ENCODE results near the gene ISL2. TPM values are rescaled to one million over a fixed set of nuclear protein-coding genes. Genes with fewer than 3 reads are reported as not detected.

The ISL2 gene
- total and polyA plus RNA-seq, 2 of the 13 experiments (the other 11 are each of a cell fraction or from before 2014, with no cell fraction given), result 4.3 to 5.1 TPM

DNA sequence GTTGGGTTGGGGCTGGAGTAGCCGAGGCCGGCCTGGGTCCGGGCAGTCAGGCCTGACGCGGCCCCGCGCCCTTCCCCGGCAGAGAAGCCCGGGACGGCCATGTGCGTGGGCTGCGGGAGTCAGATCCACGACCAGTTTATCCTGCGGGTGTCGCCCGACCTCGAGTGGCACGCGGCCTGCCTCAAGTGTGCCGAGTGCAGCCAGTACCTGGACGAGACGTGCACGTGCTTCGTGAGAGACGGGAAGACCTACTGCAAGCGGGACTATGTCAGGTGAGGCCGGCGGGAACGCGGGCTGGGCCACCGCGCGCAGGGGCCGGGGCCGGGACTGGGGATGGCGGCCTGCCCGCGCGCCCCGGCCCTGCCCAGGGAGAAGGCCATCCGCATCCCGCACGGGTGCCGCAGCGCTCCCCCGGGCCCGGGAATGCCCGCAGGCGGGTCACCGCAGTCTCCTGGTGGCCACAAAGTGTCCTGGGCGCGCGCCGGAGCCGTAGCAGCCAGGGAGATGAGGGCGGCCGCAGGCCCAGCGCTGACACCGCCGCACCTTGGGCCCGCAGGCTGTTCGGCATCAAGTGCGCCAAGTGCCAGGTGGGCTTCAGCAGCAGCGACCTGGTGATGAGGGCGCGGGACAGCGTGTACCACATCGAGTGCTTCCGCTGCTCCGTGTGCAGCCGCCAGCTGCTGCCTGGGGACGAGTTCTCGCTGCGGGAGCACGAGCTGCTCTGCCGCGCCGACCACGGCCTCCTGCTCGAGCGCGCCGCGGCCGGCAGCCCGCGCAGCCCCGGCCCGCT, 1.3 kb downstream of the ISL2 start (continued):
- TF ChIP-seq, protein P1, sequence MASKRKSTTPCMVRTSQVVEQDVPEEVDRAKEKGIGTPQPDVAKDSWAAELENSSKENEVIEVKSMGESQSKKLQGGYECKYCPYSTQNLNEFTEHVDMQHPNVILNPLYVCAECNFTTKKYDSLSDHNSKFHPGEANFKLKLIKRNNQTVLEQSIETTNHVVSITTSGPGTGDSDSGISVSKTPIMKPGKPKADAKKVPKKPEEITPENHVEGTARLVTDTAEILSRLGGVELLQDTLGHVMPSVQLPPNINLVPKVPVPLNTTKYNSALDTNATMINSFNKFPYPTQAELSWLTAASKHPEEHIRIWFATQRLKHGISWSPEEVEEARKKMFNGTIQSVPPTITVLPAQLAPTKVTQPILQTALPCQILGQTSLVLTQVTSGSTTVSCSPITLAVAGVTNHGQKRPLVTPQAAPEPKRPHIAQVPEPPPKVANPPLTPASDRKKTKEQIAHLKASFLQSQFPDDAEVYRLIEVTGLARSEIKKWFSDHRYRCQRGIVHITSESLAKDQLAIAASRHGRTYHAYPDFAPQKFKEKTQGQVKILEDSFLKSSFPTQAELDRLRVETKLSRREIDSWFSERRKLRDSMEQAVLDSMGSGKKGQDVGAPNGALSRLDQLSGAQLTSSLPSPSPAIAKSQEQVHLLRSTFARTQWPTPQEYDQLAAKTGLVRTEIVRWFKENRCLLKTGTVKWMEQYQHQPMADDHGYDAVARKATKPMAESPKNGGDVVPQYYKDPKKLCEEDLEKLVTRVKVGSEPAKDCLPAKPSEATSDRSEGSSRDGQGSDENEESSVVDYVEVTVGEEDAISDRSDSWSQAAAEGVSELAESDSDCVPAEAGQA (IDR thresholded peaks at IDR 0.05; ENCODE audit: low read depth), result no peak
- TF ChIP-seq, protein P1 (CRISPR knock-in tag; IDR thresholded peaks at IDR 0.05; ENCODE audit: borderline replicate concordance), result 0 out of 2 replicates have a peak, but pooled peaks have one; percentile 84
- TF ChIP-seq PHF8 (CRISPR knock-in tag; IDR thresholded peaks at IDR 0.05) (peak; percentile 77), SCMH1 (CRISPR knock-in tag; IDR thresholded peaks at IDR 0.05; ENCODE audit: borderline replicate concordance) (no peak), MAF1 (CRISPR knock-in tag; IDR thresholded peaks at IDR 0.05; ENCODE audit: borderline replicate concordance) (no peak; the same call in 1 of the 2 replicates), PITX1 (CRISPR knock-in tag; IDR thresholded peaks at IDR 0.05) (peak; percentile 34; the same call in 1 of the 2 replicates), JUNB (CRISPR knock-in tag; IDR thresholded peaks at IDR 0.05; ENCODE audit: borderline replicate concordance) (peak; percentile 59; the same call in 1 of the 2 replicates), SP2 (CRISPR knock-in tag; IDR thresholded peaks at IDR 0.05) (peak; percentile 29), ZFP36L1 (CRISPR knock-in tag; IDR thresholded peaks at IDR 0.05) (no peak), ZNF234 (CRISPR knock-in tag; conservative IDR thresholded peaks at IDR 0.05) (0 out of 2 replicates have a peak, but pooled peaks have one; percentile 6), HDAC2 (CRISPR knock-in tag; IDR thresholded peaks at IDR 0.05) (no peak), ZNF263 (CRISPR knock-in tag; IDR thresholded peaks at IDR 0.05) (peak; percentile 68; the same call in 1 of the 2 replicates), ZBTB21 (CRISPR knock-in tag; IDR thresholded peaks at IDR 0.05) (no peak)
- TF ChIP-seq, protein P2, sequence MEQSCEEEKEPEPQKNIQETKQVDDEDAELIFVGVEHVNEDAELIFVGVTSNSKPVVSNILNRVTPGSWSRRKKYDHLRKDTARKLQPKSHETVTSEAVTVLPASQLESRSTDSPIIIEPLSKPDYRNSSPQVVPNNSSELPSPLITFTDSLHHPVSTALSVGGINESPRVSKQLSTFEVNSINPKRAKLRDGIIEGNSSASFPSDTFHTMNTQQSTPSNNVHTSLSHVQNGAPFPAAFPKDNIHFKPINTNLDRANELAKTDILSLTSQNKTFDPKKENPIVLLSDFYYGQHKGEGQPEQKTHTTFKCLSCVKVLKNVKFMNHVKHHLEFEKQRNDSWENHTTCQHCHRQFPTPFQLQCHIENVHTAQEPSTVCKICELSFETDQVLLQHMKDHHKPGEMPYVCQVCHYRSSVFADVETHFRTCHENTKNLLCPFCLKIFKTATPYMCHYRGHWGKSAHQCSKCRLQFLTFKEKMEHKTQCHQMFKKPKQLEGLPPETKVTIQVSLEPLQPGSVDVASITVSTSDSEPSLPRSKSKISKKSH (CRISPR knock-in tag; IDR thresholded peaks at IDR 0.05; ENCODE audit: borderline replicate concordance), result peak; percentile 52; the same call in 1 of the 2 replicates
- TF ChIP-seq, protein P3, sequence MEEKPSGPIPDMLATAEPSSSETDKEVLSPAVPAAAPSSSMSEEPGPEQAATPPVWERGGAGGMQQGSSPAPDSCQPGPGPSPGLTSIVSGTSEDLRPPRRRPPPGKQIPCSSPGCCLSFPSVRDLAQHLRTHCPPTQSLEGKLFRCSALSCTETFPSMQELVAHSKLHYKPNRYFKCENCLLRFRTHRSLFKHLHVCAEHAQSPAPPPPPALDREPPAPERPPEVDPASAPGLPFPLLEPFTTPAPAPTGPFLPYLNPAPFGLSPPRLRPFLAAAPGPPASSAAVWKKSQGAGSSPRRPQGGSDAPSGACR (CRISPR knock-in tag; IDR thresholded peaks at IDR 0.05), result 0 out of 2 replicates have a peak, but pooled peaks have one; percentile 31
- TF ChIP-seq, protein P4, sequence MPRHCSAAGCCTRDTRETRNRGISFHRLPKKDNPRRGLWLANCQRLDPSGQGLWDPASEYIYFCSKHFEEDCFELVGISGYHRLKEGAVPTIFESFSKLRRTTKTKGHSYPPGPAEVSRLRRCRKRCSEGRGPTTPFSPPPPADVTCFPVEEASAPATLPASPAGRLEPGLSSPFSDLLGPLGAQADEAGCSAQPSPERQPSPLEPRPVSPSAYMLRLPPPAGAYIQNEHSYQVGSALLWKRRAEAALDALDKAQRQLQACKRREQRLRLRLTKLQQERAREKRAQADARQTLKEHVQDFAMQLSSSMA (CRISPR knock-in tag; IDR thresholded peaks at IDR 0.05), result peak; percentile 79; the same call in 1 of the 2 replicates
- TF ChIP-seq, protein P5, sequence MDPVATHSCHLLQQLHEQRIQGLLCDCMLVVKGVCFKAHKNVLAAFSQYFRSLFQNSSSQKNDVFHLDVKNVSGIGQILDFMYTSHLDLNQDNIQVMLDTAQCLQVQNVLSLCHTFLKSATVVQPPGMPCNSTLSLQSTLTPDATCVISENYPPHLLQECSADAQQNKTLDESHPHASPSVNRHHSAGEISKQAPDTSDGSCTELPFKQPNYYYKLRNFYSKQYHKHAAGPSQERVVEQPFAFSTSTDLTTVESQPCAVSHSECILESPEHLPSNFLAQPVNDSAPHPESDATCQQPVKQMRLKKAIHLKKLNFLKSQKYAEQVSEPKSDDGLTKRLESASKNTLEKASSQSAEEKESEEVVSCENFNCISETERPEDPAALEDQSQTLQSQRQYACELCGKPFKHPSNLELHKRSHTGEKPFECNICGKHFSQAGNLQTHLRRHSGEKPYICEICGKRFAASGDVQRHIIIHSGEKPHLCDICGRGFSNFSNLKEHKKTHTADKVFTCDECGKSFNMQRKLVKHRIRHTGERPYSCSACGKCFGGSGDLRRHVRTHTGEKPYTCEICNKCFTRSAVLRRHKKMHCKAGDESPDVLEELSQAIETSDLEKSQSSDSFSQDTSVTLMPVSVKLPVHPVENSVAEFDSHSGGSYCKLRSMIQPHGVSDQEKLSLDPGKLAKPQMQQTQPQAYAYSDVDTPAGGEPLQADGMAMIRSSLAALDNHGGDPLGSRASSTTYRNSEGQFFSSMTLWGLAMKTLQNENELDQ (CRISPR knock-in tag; IDR thresholded peaks at IDR 0.05; ENCODE audit: borderline replicate concordance), result no peak
